Ramos (cell line): ENCODE results near the gene PXYLP1.

Experiments
- in situ Hi-C: fragments of 300-500 bp; cut with MboI; formaldehyde crosslinking; loops from one replicate; pipeline ENCODE4 v1.14.3; 2022; ENCODE audit warnings: low sequenced_read_pairs; ENCODE audit not compliant: unreplicated experiment

Gene PXYLP1

DNA sequence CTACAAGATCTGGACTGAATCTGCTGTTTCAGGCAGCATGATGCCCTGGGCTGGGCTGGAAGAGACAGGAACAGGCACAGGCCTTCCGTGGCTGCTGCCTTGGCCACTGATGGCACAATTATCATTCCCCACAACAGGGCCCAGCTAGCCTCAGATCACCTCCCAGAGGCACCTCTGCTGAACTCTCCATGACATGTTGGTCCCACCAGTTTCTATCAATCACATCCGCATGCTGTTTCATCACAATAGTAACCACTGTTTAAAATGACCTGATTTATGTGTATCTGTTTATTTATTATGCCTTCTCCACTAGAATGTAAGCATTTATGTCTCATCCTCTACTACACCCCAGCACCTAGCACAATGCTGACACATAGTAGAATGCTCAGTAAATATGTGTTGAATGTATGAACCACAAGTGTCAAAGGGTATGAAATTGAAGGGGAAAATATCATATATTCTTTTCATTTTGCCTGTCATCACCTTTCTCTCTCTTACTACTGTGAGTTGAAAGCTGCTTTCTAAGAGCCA lies 104.0 kb downstream of the PXYLP1 start:
- in situ Hi-C loops = no loop called here

DNA sequence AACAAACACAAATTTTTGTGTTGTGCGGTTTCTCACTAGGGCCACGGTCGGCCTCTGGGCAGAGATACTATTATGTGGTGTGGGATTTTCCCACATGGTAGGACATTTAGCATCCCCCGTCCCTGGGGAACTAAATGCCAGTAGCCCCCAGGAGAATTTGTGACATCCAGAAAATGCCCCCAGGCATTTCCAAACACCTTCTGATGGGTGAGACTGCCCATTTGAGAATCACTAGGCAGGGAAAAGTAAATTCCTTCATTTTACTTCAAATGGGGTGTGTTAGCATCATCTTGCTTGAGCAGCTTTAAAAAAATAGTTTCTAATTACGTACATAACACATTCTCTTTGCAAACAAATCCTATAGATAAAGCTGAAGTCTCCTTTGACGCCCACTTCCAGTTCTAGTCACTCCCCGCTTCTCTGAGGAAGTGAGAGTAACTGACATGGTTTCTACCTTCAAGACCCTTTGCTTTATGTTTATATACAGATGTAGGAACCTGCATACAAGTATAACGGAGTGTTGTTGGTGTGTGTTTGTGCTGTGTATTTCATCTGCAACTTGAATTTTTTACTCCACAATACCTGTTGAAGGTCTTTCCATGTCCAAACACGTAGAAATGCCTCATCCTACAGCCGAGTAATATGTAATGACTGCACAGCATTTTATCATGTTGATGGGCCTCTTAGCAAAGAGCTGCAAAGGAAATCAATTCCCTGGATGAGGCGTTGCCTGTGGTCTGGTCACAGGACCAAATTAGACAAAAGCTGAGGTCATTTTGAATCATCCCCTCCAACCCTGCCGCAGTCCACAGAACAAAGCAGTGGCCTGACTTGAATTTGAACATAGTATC lies 105.3 kb downstream of the PXYLP1 start:
- in situ Hi-C loops = no loop called here

- in situ Hi-C loops = no loop called here
These were observed 105.9 kb downstream of the PXYLP1 start for GRCh38 chr3:141337523-141337854.

- in situ Hi-C loops = no loop called here
These were observed 106.4 kb downstream of the PXYLP1 start for GRCh38 chr3:141337991-141338390.

DNA sequence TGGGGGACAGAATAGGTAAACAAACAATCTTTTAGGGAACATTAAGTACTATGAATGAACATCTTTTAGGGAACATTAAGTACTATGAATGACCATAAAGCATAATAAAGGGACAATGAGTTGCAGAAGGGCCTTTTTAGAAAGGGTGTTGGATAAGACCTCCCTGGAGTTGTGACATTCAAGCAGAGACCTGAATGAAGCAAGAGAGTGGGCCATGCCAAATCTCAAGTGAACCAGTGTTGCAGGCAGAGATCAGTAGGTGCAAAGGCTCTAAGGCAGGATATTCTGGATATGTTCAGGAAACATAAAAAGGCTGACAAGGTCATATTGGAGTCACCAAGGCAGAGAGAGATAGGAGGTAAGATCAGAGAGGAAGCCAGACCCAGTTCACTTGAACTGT lies 107.3 kb downstream of the PXYLP1 start:
- in situ Hi-C loops = no loop called here

DNA sequence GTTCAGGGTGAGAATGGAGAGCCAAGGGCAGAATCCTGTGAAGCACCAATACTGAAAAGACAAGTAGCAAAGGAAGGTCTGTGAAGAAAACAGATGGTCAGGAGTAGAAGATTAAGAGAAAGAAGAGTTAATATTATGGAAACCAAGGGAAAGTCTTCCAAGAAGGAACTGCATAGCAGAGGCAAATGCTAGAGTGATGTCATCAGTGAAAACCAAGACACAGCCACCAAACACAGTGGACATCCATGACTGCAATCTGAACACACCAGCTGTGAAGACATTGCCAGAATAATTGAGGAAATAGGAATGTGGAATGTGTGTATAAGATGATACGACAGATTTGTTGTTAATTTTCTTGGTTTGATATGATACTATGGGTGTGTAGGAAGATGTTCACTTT lies 109.9 kb downstream of the PXYLP1 start:
- in situ Hi-C loops = no loop called here

DNA sequence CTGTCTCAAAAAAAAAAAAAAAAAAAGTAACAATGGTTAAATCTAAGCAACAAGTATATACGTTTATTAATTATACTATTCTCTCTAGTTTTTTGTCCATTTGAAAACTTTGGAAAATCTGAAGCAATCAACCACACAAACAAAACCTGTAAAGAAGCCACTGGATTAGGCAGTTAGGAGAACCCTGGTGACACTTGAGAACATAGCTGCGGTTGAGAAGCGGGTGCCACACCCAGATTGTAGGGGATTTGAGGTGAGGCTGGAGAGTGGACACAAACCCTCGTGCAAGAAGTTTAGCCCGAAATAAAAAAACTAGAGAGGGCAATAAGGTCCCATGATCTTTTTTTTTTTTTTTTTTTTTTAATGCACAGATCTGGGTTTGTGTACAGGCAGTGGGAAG lies 110.8 kb downstream of the PXYLP1 start:
- in situ Hi-C loops = no loop called here

DNA sequence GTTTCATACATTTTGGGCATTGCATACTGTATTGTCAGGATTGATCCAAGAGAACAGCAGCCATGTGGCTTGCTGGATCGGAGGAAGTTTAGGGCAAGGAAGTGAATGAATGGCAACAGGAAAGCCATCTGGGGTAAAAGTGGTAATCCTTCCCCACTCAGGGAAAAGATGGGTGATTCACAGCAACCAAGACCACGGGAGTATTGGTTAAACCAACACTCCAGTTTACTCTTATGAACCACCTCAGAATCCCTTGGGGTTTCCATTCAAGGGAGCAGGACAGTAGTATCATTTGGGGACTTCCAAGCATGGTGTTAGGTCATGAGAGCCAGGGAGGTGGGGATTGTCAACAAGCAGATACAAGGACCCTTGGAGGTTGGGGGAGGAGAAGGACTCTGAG lies 111.5 kb downstream of the PXYLP1 start:
- in situ Hi-C loops = no loop called here

GRCh38 chr3:141343865-141344271 lies 112.2 kb downstream of the PXYLP1 start:
- in situ Hi-C loops = no loop called here
